Measurements from ENCODE around the gene PRR29. TPM values are rescaled to one million over a fixed set of nuclear protein-coding genes. Genes with fewer than 3 reads are reported as not detected.

The PRR29 gene
- total and polyA plus RNA-seq, 2 donors (not counting 3 experiments of a cell fraction or from before 2014, with no cell fraction given) = 0.39 to 1.2 TPM

DNA sequence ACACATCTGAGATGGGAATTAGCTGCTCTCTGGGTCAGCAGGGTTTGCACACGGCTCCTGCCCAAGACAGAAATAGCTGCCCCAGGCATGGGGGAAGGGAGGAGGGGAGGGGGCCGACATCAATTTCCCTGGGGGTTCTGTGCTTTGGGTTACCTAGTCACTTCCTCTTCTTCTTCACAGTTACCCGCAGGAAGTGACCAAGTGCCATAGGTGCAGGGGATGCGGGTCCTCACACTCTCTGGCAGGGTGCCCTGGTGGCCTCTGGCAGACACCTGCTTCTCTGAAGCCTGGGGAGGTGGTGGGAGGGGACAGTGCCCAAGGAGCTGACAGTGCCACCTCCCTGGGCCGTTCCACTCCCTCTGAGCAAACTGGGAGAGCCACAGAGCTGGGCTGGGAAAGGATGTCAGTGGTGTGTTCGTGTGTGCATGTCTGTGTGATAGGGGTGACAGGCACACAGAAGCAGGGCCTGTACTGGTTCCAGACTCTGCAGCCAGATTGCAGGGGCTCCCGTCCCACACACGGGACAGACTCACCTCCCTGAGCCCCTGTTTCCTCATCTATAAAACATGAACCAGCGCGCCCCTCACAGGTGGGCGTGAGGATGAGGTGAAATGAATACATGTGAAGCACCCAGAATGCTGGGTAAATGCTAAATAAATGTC lies 43.6 kb upstream of the PRR29 start:
- Histone ChIP-seq H3K4me2 (ENCODE audit: insufficient read depth, low read length) (no peak overlapping the region), H2AFZ (ENCODE audit: low read depth, low read length) (no peak overlapping the region), H3K27me3 (ENCODE audit: control insufficient read depth in 2 of 2, insufficient read depth in 2 of 2, low read length in 2 of 2) (no peaks in the 10 kb centered on the region), H3K4me3 (replicated peaks in 1 of 3; ENCODE audit: insufficient read depth in 1 of 3, low read depth in 1 of 3, low read length in 3 of 3) (no peak overlapping the region), H3K9me3 (replicated peaks; ENCODE audit: control insufficient read depth, insufficient read depth, low read length) (no peaks in the 10 kb centered on the region), H3K9ac (replicated peaks; ENCODE audit: extremely low read depth, insufficient read depth, low read length) (no peak overlapping the region), H4K20me1 (replicated peaks; ENCODE audit: control insufficient read depth, extremely low read depth, insufficient read depth, low read length) (no peaks in the 10 kb centered on the region), H3K36me3 (ENCODE audit: control insufficient read depth in 2 of 2, extremely low read depth in 1 of 2, insufficient read depth in 2 of 2, low read length in 2 of 2) (no peaks in the 10 kb centered on the region), H3K27ac (ENCODE audit: insufficient read depth, low read depth, low read length) (no peak overlapping the region), H3K9me1 (replicated peaks; ENCODE audit: control insufficient read depth, extremely low read depth, insufficient read depth, low read length) (no peaks in the 10 kb centered on the region), H3K4me1 (ENCODE audit: control insufficient read depth, extremely low read depth, insufficient read depth, low read length) (no peaks in the 10 kb centered on the region), H3K79me2 (ENCODE audit: control insufficient read depth, insufficient read depth, low read length) (no peaks in the 10 kb centered on the region)
- BruUV-seq (replicated peaks) = no TSS peak
- dilution Hi-C loops (cut with MboI; ENCODE audit: extremely low pct_ligation_motif_present, low sequenced_read_pairs) (no loop called here), intact Hi-C loops (cut with micrococcal nuclease) (no loop called here)
- no peak for DNase-seq (ENCODE audit: low read depth, low spot score)
- TF ChIP-seq, protein P1, sequence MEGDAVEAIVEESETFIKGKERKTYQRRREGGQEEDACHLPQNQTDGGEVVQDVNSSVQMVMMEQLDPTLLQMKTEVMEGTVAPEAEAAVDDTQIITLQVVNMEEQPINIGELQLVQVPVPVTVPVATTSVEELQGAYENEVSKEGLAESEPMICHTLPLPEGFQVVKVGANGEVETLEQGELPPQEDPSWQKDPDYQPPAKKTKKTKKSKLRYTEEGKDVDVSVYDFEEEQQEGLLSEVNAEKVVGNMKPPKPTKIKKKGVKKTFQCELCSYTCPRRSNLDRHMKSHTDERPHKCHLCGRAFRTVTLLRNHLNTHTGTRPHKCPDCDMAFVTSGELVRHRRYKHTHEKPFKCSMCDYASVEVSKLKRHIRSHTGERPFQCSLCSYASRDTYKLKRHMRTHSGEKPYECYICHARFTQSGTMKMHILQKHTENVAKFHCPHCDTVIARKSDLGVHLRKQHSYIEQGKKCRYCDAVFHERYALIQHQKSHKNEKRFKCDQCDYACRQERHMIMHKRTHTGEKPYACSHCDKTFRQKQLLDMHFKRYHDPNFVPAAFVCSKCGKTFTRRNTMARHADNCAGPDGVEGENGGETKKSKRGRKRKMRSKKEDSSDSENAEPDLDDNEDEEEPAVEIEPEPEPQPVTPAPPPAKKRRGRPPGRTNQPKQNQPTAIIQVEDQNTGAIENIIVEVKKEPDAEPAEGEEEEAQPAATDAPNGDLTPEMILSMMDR (IDR thresholded peaks at IDR 0.05; ENCODE audit: extremely low read depth in 1 of 2, insufficient read depth in 1 of 2, low read depth in 1 of 2, low read length in 2 of 2) = no peak
- TF ChIP-seq EZH2 (IDR thresholded peaks at IDR 0.05; ENCODE audit: borderline replicate concordance, low read depth, low read length, severe bottlenecking) = no peak
- no peak for TF ChIP-seq JUN (IDR thresholded peaks at IDR 0.05; ENCODE audit: borderline replicate concordance, insufficient read depth, insufficient read length, low read depth)
- TF ChIP-seq, protein P2, sequence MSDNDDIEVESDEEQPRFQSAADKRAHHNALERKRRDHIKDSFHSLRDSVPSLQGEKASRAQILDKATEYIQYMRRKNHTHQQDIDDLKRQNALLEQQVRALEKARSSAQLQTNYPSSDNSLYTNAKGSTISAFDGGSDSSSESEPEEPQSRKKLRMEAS (IDR thresholded peaks at IDR 0.05; ENCODE audit: insufficient read depth, insufficient read length) = no peak
- no peak for TF ChIP-seq GATA2 (IDR thresholded peaks at IDR 0.05; ENCODE audit: insufficient read depth, insufficient read length, low read depth, low read length)
- TF ChIP-seq POLR2A (IDR thresholded peaks at IDR 0.05; ENCODE audit: low read depth, low read length) = no peak
- no peak for TF ChIP-seq FOS (IDR thresholded peaks at IDR 0.05; ENCODE audit: borderline replicate concordance, insufficient read depth, low read length)
- TF ChIP-seq MYC (IDR thresholded peaks at IDR 0.05; ENCODE audit: low read depth, low read length) = no peak
- TF ChIP-seq POLR2AphosphoS5 (IDR thresholded peaks at IDR 0.05; ENCODE audit: insufficient read depth, low read depth, low read length) = no peak
- no peak for FAIRE-seq
- POLR2A ChIA-PET = no interaction called here
- CTCF ChIA-PET = interaction anchor here (1.3 to 7.0 kb wide), 3 partner anchors 8 to 71 kb away, joined by 3 to 50 read pairs (median 4); no protein-coding TSS in a partner anchor
